B cell (primary cell): ENCODE measurements around the gene MAP3K19.

Experiments used
- CTCF ChIP-seq: fragments of 200-600 bp; IDR thresholded peaks from one replicate; pipeline ENCODE4 v1.8.0; 2022; ENCODE audit warnings: antibody characterized with exemption, mild to moderate bottlenecking
- EZH2 ChIP-seq: IDR thresholded peaks from 2 replicates; pipeline ENCODE4 v1.6.1; 2012; ENCODE audit warnings: borderline replicate concordance, low read depth, mild to moderate bottlenecking, moderate library complexity, low read length; ENCODE audit not compliant: insufficient read depth, poor library complexity, severe bottlenecking

GRCh38 chr2:134917888-134918525 is 129.2 kb downstream of the MAP3K19 start:
- peak; percentile 26 for TF ChIP-seq CTCF
- TF ChIP-seq EZH2: no peak
